Measurements from ENCODE around the gene P2RX1. TPM values are rescaled to one million over a fixed set of nuclear protein-coding genes. Genes with fewer than 3 reads are reported as not detected.
A peak's percentile ranks its signal among the peaks of the same experiment; 100 is the strongest.

P2RX1 gene
- total RNA-seq, 1 experiment from 2014 or later: not detected

GRCh38 chr17:3927628-3928340 is 11.5 kb upstream of the P2RX1 start:
- no peak for DNase-seq (ENCODE audit: low spot score)
- in situ Hi-C loops (cut with HindIII; ENCODE audit: low sequenced_read_pairs): no loop called here

DNA sequence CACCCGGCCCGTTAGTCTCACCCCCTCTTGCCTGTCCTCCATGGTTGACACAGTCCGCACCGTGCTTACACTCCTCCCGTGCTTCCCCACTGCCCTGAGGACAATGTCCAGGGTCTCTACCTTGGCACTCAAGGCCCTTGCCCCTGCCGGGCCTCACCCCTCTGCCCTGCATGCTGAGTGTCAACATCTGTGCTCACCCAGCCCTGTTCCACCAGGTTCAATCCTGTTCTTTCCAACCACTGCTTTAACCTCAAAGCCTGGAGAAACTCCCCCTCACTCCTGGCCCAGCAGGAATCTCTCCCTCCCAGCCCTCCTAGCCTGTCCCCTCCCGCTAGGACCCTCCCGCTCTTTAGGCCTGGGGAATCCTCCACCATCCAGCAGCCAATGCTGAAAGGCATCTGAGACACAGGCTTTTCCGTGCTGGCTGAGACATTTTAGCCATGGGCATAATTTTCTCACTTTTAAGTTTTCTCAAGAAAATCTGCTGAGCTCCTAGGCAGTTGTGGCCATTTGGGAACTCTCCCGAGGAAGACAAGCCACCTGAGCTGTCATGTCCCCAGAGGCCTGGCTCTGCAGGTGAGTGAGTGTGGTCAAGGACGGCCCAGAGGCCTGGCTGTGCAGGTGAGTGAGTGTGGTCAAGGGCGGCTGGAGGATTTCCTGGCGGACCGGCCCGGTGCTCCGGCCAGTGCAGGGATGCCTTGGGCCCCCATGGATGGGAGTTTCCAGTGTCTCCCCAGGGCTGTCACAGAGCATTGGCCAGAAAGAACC is 10.8 kb upstream of the P2RX1 start:
- in situ Hi-C loops (cut with HindIII; ENCODE audit: low sequenced_read_pairs): no loop called here
- no peak for DNase-seq (ENCODE audit: low spot score)

DNA sequence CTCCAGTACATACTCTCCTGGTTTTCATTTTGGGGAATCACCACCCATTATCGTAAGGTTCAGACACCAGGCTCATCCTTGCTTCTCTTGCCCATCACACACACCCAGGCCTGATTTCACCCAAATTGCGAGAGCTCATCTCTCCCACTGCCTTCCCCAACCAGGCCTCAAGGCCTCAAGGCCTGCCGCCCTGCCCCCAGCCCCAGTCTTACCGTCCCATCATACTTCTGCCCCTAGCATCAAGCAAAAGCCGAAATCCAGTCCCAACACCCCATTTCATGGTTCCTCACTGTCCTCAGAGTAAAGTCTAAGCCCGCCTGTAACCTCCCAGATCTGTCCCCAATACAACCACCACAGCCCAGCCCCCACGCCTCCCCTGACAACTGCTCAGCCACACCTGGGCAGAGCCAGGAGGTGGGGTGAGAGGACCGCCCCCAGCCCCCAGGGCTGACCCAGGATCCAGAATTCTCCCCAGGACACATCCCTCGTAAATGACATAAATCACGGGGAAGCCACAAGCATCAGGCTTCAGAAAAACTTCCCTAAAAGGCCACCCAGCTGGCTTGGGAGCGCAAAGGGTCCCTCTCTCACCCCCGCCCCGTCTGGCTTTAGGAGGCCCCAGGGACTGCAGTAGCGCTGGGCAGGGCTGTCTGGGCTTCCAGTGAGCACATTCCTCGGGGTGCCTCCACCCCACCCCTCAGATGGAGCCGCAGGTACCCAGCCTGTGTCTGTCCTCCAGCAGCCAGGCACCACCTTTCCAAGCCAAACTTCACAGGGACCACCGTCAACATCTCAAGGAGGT is 9.6 kb upstream of the P2RX1 start:
- no peak for DNase-seq (ENCODE audit: low spot score)
- in situ Hi-C loops (cut with HindIII; ENCODE audit: low sequenced_read_pairs): no loop called here

GRCh38 chr17:3924512-3925350 is 8.5 kb upstream of the P2RX1 start:
- DNase-seq (ENCODE audit: low spot score): no peak

DNA sequence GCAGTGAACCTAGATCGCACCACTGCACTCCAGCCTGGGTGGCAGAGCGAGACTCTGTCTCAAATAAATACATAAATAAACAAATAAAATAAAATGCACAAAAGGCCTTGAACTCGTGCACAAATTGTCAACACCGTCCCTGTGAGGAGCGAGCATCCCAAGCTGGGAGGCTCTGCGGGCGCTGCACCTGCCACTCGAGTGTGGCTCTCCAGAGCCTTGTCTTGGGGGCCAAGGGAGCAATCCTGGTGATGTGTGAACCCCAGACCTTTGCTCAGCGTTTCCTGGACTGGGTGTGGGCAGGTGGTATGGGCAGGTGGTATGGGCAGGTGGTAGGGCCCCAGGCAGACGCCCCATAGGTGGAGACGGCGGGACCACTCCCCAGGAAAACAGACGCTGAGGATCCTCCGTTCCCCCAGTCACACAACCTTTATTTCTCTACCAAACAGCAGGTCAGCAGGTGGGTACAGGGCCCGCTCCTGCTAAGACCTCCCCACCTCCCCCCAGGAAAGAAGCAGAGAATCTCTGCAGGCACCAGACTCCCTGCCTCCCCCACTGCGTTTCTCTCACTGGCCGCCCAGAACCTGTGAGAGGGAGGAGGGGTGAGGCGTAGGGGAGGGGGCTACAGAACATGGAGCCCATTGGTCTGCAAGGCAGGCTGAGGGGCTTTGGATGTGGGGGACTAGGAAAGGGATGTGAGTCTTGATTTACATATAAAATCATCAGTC is 7.4 kb upstream of the P2RX1 start:
- in situ Hi-C loops (cut with HindIII; ENCODE audit: low sequenced_read_pairs): no loop called here
- no peak for DNase-seq (ENCODE audit: low spot score)

More at GRCh38 chr17:3924512-3925350, 8.5 kb upstream of the P2RX1 start:
- in situ Hi-C loops (cut with HindIII; ENCODE audit: low sequenced_read_pairs): no loop called here

GRCh38 chr17:3922765-3923164 is 6.5 kb upstream of the P2RX1 start:
- DNase-seq (ENCODE audit: low spot score): no peak
- in situ Hi-C loops (cut with HindIII; ENCODE audit: low sequenced_read_pairs): no loop called here

DNA sequence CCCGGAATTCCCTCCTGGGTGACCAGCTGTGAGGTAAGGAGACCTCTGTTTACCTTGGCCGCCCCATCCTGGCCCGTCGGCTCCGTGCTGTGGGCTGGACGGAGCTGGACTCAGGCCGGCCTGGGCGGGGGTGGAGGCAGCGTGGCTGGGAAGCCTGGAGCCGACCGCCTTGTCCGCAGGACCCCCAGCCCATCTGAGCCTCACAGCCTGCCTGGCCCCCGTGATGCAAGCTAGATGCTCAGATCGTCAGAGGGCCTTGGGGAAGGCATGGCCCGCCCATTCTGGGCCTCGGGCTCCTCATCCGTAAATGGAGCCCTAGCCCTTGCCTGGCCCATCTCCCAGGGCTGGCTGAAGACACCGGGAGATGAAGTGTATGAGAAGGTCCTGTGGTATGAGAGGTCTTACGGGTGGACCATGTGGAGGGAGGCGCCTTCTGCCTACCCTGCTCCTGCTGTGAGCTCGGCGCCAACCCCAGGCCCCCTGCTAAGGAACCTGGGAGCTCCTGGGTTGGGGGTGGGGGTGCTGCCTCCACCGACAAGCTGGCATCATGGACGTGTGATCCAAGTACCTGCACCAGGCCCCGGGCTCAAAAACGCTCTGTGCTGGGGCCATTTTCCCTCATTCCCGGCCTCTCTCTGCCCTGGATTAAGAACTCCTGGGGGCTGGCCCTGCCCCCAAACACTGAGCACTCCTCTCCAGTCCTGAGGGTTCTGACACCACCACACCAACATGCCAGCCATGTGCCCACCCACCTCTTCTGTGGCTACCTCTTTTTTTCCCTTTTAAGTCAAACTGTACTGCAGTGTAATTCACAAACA is 5.4 kb upstream of the P2RX1 start:
- no peak for DNase-seq (ENCODE audit: low spot score)
- in situ Hi-C loops (cut with HindIII; ENCODE audit: low sequenced_read_pairs): no loop called here

DNA sequence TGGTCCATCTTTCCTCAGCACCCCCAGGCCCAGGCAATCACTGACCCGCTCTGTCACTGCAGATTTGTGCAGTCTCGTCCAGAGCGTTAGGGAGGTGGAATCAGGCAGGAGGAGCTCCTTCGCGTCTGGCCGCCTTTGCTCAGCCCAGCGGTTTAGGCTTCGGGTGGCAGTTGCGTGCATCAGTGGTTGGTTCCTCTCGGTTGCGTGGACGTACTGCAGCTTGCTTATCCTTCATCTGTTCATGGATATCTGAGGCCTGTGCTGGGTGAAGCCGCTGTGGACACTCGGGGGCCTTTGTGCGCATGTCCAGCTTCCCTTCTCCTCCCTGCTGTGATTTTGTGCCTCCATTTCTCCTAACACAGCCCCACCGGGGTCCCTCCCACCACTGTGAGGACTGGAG is 4.7 kb upstream of the P2RX1 start:
- DNase-seq (ENCODE audit: low spot score): no peak
- in situ Hi-C loops (cut with HindIII; ENCODE audit: low sequenced_read_pairs): no loop called here

DNA sequence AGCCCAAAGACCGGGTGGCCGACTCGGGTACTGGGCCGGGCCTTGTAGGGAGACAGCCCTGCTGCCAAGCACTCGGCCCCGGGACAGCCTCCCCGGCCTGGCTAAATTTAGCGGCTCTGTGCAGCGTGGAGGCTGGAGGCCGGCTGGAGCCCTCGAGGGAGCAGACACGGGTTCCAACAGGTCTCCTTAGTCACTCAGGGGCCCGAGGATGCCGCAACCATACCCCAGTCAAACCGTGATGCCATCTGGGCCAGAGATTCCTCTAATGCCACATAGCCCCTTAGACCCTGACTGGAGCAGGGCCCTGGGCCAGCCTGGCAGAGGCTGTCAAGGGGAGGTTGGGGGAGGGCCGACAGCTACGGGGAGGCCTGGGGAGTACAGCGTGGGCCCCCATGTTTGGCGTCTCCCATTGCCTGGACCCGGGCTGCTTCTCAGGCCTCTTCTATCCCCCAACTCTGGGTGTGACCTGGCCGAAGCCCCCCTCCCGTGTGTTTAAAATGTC is 2.9 kb upstream of the P2RX1 start:
- DNase-seq (ENCODE audit: low spot score): no peak
- in situ Hi-C loops (cut with HindIII; ENCODE audit: low sequenced_read_pairs): no loop called here

GRCh38 chr17:3918372-3919122 is 2.3 kb upstream of the P2RX1 start:
- no peak for DNase-seq (ENCODE audit: low spot score)
- in situ Hi-C loops (cut with HindIII; ENCODE audit: low sequenced_read_pairs): no loop called here

DNA sequence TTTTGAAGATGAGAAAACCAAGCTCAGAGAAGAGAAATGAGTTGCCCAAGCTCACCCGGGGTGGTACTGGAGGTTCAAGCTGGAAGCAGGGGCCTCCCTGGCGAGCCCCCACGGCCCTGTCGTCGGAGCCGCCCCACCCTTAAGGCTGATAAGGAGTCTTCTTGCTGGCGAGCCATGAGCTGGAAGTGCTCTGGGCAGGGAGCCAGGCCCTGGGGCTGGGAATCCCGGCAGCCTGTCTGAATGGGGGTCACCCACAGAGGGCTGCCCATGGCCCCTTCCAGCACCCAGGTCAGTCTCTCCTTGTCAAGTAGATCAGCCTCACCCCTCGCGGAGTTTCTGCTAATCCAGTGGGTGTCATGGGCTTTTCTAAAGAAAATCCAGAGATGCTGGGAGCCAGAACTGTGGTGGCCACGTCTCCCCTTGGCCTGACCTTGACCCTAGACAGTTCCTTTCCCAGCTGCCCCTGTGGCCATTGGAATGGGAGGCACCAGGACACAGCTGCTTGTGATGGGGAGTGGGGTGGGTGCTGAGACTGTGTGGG is 1.2 kb upstream of the P2RX1 start:
- DNase-seq (ENCODE audit: low spot score): no peak
- in situ Hi-C loops (cut with HindIII; ENCODE audit: low sequenced_read_pairs): no loop called here

DNA sequence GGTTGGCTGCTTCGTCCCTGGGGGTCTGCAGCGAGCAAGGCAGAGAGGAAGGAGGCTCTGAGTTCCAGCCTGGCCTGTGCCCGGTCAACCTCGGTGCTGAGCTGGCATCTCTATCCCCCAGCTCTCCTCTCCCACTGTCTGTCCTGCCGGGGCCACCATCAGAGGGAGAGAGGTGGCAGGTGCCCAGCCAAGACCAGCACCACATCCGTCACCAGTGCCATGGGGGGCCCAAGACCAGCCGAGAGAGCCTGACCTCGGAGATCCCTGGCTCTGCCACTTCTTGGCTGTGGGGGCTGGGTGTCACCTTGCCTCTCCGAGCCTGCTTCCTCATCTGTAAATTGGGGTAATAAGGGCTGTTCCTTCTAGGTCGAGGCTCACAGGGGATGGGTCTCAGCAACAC is 560 bp upstream of the P2RX1 start:
- no peak for DNase-seq (ENCODE audit: low spot score)
- in situ Hi-C loops (cut with HindIII; ENCODE audit: low sequenced_read_pairs): no loop called here

DNA sequence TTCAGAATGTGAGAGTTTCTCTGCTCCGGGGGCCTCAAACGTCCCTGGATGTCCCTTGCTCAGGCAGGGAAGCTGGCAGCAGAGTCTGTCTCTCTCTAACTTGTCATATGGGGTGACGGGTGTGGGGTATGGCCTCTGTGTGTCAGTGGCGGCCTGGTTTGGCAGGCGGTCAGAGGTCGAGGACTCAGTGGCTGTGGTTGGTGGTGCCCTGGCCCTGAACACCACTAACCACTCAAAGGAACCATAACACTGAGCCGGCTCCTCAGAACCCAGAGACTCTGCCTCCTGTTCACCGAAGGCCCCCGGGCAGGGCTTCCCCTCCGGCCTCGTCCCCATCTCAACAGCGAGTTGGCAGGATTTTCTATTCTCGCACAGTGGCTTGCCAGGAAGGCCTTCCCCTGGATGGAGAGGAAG is 677 bp downstream of the P2RX1 start:
- in situ Hi-C loops (cut with HindIII; ENCODE audit: low sequenced_read_pairs): no loop called here
- no peak for DNase-seq (ENCODE audit: low spot score)

DNA sequence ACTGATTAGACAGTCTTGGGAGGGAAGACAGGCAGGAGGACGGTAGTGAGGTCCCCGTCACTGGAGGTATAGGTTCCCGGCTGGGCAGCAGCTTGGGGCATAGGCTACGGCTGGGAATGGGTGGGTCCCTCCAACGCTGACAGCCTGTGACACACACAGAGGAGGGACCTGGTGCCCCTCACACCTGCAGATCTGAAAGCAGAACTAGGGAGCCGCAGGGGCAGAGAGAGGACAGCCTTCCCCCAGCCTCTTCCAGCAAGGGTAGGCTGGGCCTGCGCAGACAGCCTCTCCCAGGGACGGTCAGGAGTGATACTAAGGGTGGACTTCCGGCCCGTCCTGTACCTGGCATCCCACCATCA is 2.0 kb downstream of the P2RX1 start:
- in situ Hi-C loops (cut with HindIII; ENCODE audit: low sequenced_read_pairs): no loop called here
- no peak for DNase-seq (ENCODE audit: low spot score)

GRCh38 chr17:3913531-3914311 is 2.5 kb downstream of the P2RX1 start:
- in situ Hi-C loops (cut with HindIII; ENCODE audit: low sequenced_read_pairs): no loop called here
- DNase-seq (ENCODE audit: low spot score): peak; percentile 80

- no peak for DNase-seq (ENCODE audit: low spot score)
- in situ Hi-C loops (cut with HindIII; ENCODE audit: low sequenced_read_pairs): no loop called here
These were observed 3.4 kb downstream of the P2RX1 start for GRCh38 chr17:3912827-3913226.
